Activated CD8-positive, alpha-beta T cell treated with anti-CD3 and anti-CD28 coated beads, Interleukin-2, amount 10 ng/mL, durations not matched to agents 7 days and 5 days (primary cell): Measurements from ENCODE around the gene MTG1. TPM values are rescaled to one million over a fixed set of nuclear protein-coding genes. Genes with fewer than 3 reads are reported as not detected.
A peak's percentile ranks its signal among the peaks of the same experiment; 100 is the strongest.

Source experiments
- ATAC-seq: fragments of 150-1000 bp; cut with Tn5 transposase; one replicate; pipeline ENCODE4 v1.10.0; 2021; ENCODE audit warnings: moderate library complexity
- CTCF ChIA-PET: fragments of 350-600 bp; sonication (Branson Sonifier 250); formaldehyde crosslinking; loops from one replicate; lab custom pipeline; 2021; ENCODE audit warnings: antibody characterized with exemption; lab: Charles Lee
- POLR2A ChIA-PET: fragments of 350-600 bp; sonication (Branson Sonifier 250); formaldehyde crosslinking; loops from one replicate; lab custom pipeline; 2021; ENCODE audit warnings: antibody characterized with exemption; lab: Charles Lee
- DNase-seq: peaks from one replicate; pipeline ENCODE4 v3.0.0-alpha.2; 2020
- H3K27ac Mint-ChIP-seq: one replicate; pipeline ENCODE4 v1.8.0; 2021; ENCODE audit warnings: mild to moderate bottlenecking, mixed read lengths
- H3K27me3 Mint-ChIP-seq: one replicate; pipeline ENCODE4 v1.8.0; 2021; ENCODE audit warnings: low read depth, mixed read lengths
- H3K36me3 Mint-ChIP-seq: one replicate; pipeline ENCODE4 v1.8.0; 2021; ENCODE audit warnings: low read depth, mixed read lengths
- H3K4me1 Mint-ChIP-seq: one replicate; pipeline ENCODE4 v1.8.0; 2021; ENCODE audit warnings: low read depth, mixed read lengths
- H3K4me3 Mint-ChIP-seq: one replicate; pipeline ENCODE4 v1.8.0; 2021; ENCODE audit warnings: mild to moderate bottlenecking, mixed read lengths
- H3K9me3 Mint-ChIP-seq: one replicate; pipeline ENCODE4 v1.8.0; 2022; ENCODE audit warnings: mixed read lengths; ENCODE audit not compliant: insufficient read depth
- total RNA-seq, 2 experiments: library from RNA; stranded (reverse); gene quantifications; one replicate each; pipeline ENCODE4 v1.2.3, GENCODE V29; 2021

MTG1 gene
- total RNA-seq, 2 experiments from 2014 or later = 51.8 to 54.8 TPM

DNA sequence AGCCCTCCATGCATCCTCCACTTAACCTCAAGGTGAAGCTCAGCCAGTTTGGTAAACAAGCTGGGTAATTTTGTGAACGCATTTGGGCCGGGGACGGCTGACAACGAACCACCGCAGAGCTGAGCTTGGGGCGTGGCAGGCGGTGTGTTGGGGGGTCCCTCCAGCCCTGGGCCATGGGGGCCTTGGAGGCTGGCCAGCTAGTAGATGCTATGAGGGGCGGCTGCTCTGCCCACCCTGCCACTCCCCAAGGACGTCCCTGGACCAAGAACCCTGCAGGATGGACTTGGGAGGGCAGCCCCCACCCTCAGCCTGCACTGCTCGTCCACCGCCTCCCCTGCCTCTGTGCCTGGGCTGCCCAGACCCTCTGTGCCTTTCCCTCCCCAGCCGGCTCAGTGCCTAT, 47.8 kb downstream of the MTG1 start:
- POLR2A ChIA-PET = interaction anchor here (0.5 to 1.1 kb wide), 2 partner anchors 10 to 35 kb away, joined by 3 read pairs; no protein-coding TSS in a partner anchor
- peaks cover 13% of the 10 kb centered on the region for H3K36me3 Mint-ChIP-seq
- ATAC-seq (peak; percentile 5), DNase-seq (no peak)
- H3K27ac Mint-ChIP-seq = peak overlapping the region; percentile 77
- CTCF ChIA-PET = interaction anchor here (1.0 to 1.8 kb wide), 2 partner anchors 55 to 74 kb away, joined by 3 to 4 read pairs; no protein-coding TSS in a partner anchor
- peaks cover 3% of the 10 kb centered on the region for H3K27me3 Mint-ChIP-seq
- peak overlapping the region; percentile 27 for H3K4me3 Mint-ChIP-seq
- H3K4me1 Mint-ChIP-seq = peaks cover 25% of the 10 kb centered on the region
- H3K9me3 Mint-ChIP-seq = peaks cover 7% of the 10 kb centered on the region

DNA sequence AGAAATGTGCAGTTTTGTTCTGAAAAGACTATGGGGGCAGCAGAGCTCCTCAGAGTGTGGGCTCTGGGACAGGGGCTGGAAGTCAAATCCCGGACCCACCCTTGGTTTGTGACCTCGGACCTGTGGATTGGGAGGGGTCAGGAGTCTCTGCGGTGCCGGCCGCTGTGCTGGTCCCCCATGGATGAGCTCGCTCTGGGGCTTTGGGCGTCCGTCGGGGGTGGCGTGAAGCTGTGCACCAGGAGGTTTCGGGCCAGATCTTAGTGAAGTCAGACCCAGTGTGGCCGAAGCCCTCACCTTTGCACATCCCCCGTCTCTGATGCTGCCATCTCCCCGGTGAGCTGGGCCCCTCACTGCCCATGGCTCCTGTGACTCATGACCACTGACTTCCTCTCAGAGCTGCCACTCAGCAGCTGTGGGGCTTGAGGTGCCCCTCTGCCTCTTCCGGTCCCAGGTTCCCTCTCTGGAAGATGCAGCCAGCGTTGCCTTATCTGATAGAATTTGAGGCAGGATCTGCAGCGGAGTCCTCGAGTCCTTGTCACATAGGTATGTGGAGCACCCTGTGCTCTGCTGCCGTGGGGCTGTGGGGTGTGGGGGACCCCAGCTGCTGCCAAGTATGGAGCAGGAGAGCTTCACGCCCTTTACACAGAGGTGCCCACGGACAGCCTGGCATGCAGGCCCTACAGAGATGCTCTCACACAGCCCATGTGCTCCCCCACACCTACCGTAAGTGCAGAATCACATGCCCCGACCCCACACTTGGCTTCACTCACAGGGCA, 48.4 kb downstream of the MTG1 start:
- POLR2A ChIA-PET = interaction anchor here (1.1 kb wide), 1 partner anchor 10 kb away, joined by 3 read pairs; no protein-coding TSS in a partner anchor
- DNase-seq = peak; percentile 60

DNA sequence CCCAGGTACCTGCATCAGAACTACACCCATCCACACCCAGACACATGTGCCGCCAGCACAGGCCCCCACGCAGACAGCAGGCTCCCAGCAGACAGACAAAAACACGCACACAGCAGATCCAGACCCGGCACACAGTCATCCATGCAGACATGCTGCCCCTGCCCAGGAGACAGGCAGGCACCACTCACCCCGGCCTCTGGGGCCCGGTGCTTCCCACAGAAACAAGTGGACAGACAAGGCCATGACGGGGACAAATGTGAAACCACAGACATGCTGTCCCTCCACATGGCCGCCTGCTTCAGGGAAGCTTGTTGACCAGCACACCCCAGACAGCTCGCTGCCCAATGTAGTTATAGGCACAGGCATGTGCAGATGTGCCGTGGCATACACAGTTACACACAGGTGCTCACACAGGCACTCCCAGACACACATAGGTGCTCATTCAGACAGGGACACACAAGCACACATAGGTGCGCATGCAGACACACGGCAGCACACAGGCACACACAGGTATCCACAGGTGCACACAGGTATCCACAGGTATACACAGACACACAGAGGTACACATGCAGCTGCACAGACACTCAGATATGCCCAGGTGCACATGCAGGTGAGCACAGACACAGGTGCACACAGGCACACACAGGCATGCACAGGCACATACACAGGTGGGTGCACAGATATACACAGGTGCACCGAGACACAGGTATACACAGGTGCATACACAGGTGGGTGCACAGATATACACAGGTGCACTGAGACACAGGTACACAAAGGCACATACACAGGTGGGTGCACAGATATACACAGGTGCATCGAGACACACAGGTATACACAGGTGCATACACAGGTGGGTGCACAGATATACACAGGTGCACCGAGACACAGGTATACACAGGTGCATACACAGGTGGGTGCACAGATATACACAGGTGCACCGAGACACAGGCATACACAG, 49.3 kb downstream of the MTG1 start:
- Mint-ChIP-seq H3K4me3 (peak overlapping the region; percentile 27), H3K27ac (peak overlapping the region; percentile 77), H3K9me3 (peaks cover 22% of the 10 kb centered on the region), H3K4me1 (peaks cover 25% of the 10 kb centered on the region), H3K27me3 (peaks cover 8% of the 10 kb centered on the region), H3K36me3 (peaks cover 25% of the 10 kb centered on the region)
- ChIA-PET CTCF (interaction anchor here (0.9 to 1.8 kb wide), 2 partner anchors 48 to 73 kb away, joined by 3 to 4 read pairs; no protein-coding TSS in a partner anchor), POLR2A (no interaction called here)
- DNase-seq (no peak), ATAC-seq (peak; percentile 7)

More for the DNA sequence above, 48.4 kb downstream of the MTG1 start:
- CTCF ChIA-PET = interaction anchor here (0.9 to 1.8 kb wide), 3 partner anchors 49 to 74 kb away, joined by 3 to 4 read pairs (median 3); no protein-coding TSS in a partner anchor
- H3K36me3 Mint-ChIP-seq = peaks cover 17% of the 10 kb centered on the region
- H3K27me3 Mint-ChIP-seq = peaks cover 3% of the 10 kb centered on the region
- peaks cover 25% of the 10 kb centered on the region for H3K4me1 Mint-ChIP-seq
- ATAC-seq = peak; percentile 60
- peak overlapping the region; percentile 27 for H3K4me3 Mint-ChIP-seq
- H3K9me3 Mint-ChIP-seq = peaks cover 13% of the 10 kb centered on the region
- peak overlapping the region; percentile 77 for H3K27ac Mint-ChIP-seq

DNA sequence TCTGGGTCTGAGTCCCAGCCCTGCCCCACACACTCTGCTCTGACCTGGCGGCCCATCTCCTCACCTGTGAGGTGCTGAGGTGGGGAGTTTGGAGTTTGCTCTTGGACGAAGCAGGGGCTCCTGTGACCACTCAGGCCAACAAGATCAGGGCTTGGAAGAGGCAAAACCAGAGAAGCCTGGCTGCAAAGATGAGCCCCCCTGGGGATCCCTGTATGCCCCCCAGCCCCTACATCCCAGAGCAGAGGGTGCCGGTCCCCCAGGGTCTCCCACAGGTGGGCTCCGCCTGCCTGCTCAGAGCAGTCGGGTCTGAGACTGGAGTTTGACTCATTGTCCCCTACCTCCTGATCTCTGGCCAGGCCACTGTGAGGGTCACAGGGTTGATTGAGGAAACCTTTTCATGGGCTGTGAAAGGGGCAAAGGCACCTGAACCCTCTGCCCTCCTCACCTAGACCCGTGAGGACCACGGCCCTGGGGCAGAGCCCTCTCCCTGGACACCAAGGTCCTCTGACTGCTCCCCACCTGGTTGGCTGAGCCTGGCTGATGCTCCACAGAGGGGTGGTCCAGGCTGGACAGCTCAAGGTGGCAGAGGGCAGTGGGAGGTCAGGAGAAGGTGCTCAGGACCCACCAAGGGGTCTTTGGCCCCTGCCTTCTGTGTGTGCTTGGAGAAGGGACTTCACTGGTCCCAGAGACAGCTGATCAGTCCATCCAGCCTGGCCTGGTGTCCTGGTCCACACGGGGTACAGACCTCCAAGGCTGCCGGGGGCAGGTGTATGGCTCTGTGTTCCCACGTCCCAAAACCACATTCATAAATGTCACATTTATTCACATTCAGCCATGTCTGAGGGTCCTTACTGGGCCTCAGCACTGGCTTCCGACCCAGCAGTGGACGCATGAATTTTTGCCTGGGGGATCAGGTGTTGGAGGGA, 50.6 kb downstream of the MTG1 start:
- peaks cover 20% of the 10 kb centered on the region for H3K4me1 Mint-ChIP-seq
- peaks cover 34% of the 10 kb centered on the region for H3K9me3 Mint-ChIP-seq
- CTCF ChIA-PET = no interaction called here

DNA sequence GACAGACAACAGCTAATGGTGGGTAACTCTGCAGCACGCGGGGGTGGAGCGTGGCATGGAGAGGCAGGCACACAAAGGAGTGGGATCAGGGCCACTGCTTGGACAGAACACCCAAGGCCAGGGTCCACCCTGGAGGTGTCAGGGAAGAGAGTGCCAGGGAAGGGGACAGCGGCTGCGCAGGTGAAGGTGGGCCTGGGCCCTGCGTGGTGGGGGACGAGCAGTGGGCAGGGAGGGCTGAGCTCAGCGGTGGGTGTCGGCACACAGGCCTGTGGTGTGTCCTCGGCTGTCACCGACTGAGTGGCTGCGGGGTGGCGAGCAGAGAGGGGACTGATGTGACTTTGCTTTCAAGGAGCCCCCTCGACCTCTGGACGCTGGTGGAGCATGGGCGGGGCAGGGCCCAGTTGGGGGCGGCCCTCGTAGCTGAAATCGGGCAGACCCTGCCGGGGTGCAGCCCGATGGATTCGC, 51.3 kb downstream of the MTG1 start:
- CTCF ChIA-PET = no interaction called here
- no peak for DNase-seq
- H3K4me1 Mint-ChIP-seq = peaks cover 20% of the 10 kb centered on the region
- H3K27me3 Mint-ChIP-seq = peaks cover 17% of the 10 kb centered on the region
- ATAC-seq = no peak
- POLR2A ChIA-PET = no interaction called here
- peaks cover 33% of the 10 kb centered on the region for H3K36me3 Mint-ChIP-seq
- H3K27ac Mint-ChIP-seq = no peak overlapping the region
- no peak overlapping the region for H3K4me3 Mint-ChIP-seq
- peaks cover 34% of the 10 kb centered on the region for H3K9me3 Mint-ChIP-seq

More for the DNA sequence above, 50.6 kb downstream of the MTG1 start:
- Mint-ChIP-seq H3K4me3 (no peak overlapping the region), H3K27ac (no peak overlapping the region), H3K27me3 (peaks cover 17% of the 10 kb centered on the region), H3K36me3 (peaks cover 33% of the 10 kb centered on the region)
- POLR2A ChIA-PET = no interaction called here
- ATAC-seq = no peak
- no peak for DNase-seq

DNA sequence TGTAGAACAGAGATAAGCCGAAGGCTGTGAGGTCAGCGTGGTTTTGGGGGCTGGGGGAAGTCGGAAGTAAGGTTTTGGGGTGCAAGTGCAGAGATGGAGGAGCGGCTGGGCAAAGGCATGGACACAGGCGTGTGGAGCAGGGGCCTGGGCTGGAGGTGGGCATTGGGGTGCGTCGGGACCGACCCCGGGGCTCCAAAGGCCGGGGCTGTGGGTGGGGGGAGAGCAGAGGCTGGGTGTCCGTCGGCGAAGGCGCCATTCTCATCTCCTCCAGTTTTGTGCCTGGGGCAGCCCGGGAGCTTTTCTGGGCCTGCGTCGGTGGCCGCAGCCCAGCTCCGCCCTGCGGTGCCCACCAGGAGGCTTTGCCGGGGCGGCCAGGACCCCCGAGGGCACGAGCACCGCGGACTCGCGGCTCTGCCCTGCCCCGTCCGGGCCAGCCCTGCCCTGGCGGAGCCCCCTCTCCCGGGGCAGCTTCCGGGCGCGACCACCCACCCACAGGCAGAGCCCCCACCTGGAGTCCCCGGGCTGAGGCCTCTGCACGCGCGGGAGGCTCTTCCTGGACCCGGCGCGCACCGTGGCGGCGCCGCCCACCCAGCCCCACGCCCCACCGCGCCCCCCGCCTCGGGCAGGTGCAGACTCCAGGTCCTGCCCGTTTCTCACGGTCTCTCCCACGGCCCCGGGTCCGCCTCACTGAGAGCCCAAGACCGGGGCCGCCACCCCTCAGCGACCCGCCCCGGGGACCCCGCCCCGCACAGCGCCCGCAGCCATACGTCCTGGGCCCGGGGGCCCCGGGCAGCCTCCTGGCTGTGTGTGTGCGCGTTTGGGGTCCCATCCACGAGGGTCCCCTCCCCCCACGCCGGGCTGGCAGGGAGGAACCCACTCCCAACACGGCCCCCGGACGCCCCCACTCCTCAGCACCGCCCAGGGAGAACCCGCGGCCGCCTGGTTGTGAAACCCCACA, 52.1 kb downstream of the MTG1 start:
- POLR2A ChIA-PET = no interaction called here

DNA sequence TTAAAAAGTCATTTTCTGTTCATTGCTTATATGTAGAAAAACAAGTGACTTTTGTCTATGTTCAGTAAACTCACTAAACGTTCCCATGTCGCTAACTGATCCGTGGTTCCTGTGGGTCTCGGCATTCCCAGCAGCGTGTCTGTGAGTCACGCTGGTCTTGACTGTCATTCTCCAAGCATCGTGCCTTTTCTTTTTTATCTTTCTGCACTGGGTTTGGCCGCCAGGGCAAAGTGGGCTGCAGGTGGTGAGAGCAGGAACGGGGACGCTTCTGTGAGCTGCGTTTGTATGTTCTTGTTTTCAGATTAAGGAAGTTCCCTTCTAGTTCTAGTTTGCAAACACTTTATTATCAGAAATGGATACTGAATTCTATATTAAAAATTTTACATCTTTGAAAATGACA, 53.0 kb downstream of the MTG1 start:
- peaks cover 13% of the 10 kb centered on the region for H3K4me1 Mint-ChIP-seq
- ChIA-PET POLR2A (no interaction called here), CTCF (no interaction called here)
- no peak for ATAC-seq
- no peak overlapping the region for H3K27ac Mint-ChIP-seq
- H3K4me3 Mint-ChIP-seq = no peak overlapping the region
- H3K36me3 Mint-ChIP-seq = peaks cover 33% of the 10 kb centered on the region
- H3K9me3 Mint-ChIP-seq = peaks cover 34% of the 10 kb centered on the region
- DNase-seq = no peak
- peaks cover 22% of the 10 kb centered on the region for H3K27me3 Mint-ChIP-seq

More for the DNA sequence above, 52.1 kb downstream of the MTG1 start:
- Mint-ChIP-seq H3K27me3 (peaks cover 17% of the 10 kb centered on the region), H3K27ac (no peak overlapping the region), H3K9me3 (peaks cover 34% of the 10 kb centered on the region), H3K36me3 (peaks cover 33% of the 10 kb centered on the region), H3K4me1 (peaks cover 20% of the 10 kb centered on the region), H3K4me3 (no peak overlapping the region)
- ATAC-seq (no peak), DNase-seq (no peak)
- CTCF ChIA-PET = no interaction called here

DNA sequence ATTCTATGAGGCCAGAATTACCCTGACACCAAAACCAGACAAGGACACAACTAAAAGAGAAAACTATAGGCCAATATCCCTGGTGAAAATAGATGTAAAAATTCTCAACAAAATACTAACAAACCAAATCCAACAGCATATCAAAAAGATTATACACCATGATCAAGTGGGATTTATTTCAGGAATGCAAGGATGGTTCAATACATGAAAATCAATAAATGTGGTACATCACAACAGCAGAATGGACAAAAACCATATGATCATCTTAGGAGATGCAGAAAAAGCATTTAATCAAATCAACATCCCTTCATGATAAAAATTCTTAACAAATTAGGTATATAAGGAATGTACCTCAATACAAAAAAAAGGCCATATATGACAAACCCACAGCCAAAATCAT, 54.2 kb downstream of the MTG1 start:
- ChIA-PET POLR2A (no interaction called here), CTCF (interaction anchor here (1.7 kb wide), 1 partner anchor 10 kb away, joined by 5 read pairs; no protein-coding TSS in a partner anchor)
- Mint-ChIP-seq H3K27me3 (peaks cover 22% of the 10 kb centered on the region), H3K36me3 (peaks cover 30% of the 10 kb centered on the region), H3K27ac (no peak overlapping the region), H3K4me3 (no peak overlapping the region), H3K9me3 (peaks cover 34% of the 10 kb centered on the region), H3K4me1 (peaks cover 2% of the 10 kb centered on the region)
- DNase-seq = no peak
- ATAC-seq = no peak

DNA sequence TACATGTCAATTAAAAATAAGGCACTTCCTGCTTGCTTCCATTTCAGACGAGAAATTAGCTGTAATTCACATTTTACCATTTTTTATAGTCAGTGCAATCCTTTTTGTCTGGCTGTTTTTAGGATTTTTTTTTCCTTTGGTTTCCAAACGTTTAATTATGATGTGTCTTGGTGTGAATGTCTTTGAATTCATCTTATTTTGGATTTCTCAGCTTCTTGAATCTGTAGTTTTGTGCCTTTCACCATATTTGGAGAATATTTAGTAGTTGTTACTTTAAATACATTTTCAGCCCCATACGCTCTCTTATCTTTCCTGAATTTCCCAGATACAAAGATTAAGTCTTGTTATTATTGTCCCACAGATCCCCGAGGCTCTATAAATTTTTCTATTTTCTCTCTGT, 57.4 kb downstream of the MTG1 start:
- H3K4me1 Mint-ChIP-seq = no peaks in the 10 kb centered on the region
- no peak overlapping the region for H3K27ac Mint-ChIP-seq
- CTCF ChIA-PET = interaction anchor here (1.5 kb wide), 1 partner anchor 13 kb away, joined by 5 read pairs; no protein-coding TSS in a partner anchor

DNA sequence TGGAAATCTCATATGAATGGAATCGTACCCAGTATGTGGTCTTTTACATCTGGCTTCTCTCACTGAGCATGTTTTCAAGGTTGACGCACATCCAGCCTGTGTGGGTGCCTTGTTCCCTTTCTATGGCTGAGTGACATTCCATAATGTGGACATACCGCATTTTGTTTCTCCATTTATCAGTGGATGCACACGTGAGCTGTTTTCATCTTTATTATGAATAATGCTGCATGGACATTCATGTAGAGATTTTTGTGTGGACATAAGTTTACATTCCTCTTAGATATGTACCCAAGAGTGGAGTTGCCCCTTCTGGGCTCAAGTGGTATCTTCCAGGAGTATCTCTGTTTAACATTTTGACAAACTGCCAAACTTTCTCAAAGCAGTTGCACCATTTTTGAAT, 58.5 kb downstream of the MTG1 start:
- DNase-seq = no peak
- POLR2A ChIA-PET = interaction anchor here (1.3 kb wide), 1 partner anchor 10 kb away, joined by 3 read pairs; no protein-coding TSS in a partner anchor
- no peaks in the 10 kb centered on the region for H3K4me1 Mint-ChIP-seq
- H3K4me3 Mint-ChIP-seq = no peak overlapping the region
- peaks cover 15% of the 10 kb centered on the region for H3K36me3 Mint-ChIP-seq
- H3K27me3 Mint-ChIP-seq = peaks cover 19% of the 10 kb centered on the region
- peaks cover 20% of the 10 kb centered on the region for H3K9me3 Mint-ChIP-seq
- CTCF ChIA-PET = interaction anchor here (1.6 kb wide), 1 partner anchor 13 kb away, joined by 4 read pairs; no protein-coding TSS in a partner anchor
- no peak overlapping the region for H3K27ac Mint-ChIP-seq
- ATAC-seq = no peak

More for the DNA sequence above, 57.4 kb downstream of the MTG1 start:
- POLR2A ChIA-PET = interaction anchor here (1.3 kb wide), 1 partner anchor 9 kb away, joined by 3 read pairs; no protein-coding TSS in a partner anchor
- Mint-ChIP-seq H3K9me3 (peaks cover 30% of the 10 kb centered on the region), H3K27me3 (peaks cover 22% of the 10 kb centered on the region), H3K4me3 (no peak overlapping the region), H3K36me3 (peaks cover 23% of the 10 kb centered on the region)
- ATAC-seq = no peak
- no peak for DNase-seq
